Progenitor cell of endocrine pancreas (in vitro differentiated cells): ENCODE measurements around the gene DSCAML1. TPM values are rescaled to one million over a fixed set of nuclear protein-coding genes. Genes with fewer than 3 reads are reported as not detected.
A peak's percentile ranks its signal among the peaks of the same experiment; 100 is the strongest.
"Not testable (repeated sequence)": the region's sequence is repeated elsewhere in the genome, so short reads cannot be mapped to it uniquely, and the experiment has no call there.

Experiments used
- DNase-seq: peaks from one replicate; pipeline ENCODE4 v3.0.0; 2021; ENCODE audit warnings: low spot score; ENCODE audit not compliant: unreplicated experiment
- H3K27ac Mint-ChIP-seq: 2 replicates; pipeline ENCODE4 v1.8.0; 2021; ENCODE audit warnings: mild to moderate bottlenecking, moderate library complexity, mixed read lengths
- H3K27me3 Mint-ChIP-seq: 2 replicates; pipeline ENCODE4 v1.8.0; 2021; ENCODE audit warnings: mixed read lengths
- H3K36me3 Mint-ChIP-seq: 2 replicates; pipeline ENCODE4 v1.8.0; 2022; ENCODE audit warnings: mixed read lengths; ENCODE audit not compliant: insufficient read depth
- H3K4me1 Mint-ChIP-seq: 2 replicates; pipeline ENCODE4 v1.8.0; 2021; ENCODE audit warnings: low read depth, mixed read lengths
- H3K4me3 Mint-ChIP-seq: 2 replicates; pipeline ENCODE4 v1.8.0; 2021; ENCODE audit warnings: low read depth, mild to moderate bottlenecking, moderate library complexity, mixed read lengths
- H3K9me3 Mint-ChIP-seq: 2 replicates; pipeline ENCODE4 v1.8.0; 2021; ENCODE audit warnings: low read depth, mixed read lengths
- CTCF ChIP-seq: fragments of 200-600 bp; sonication (generic); IDR thresholded peaks from one replicate; pipeline ENCODE4 v1.5.0; 2021; ENCODE audit warnings: antibody characterized with exemption, mild to moderate bottlenecking; ENCODE audit not compliant: unreplicated experiment
- total RNA-seq: library from RNA; stranded (reverse); gene quantifications from 2 replicates; pipeline ENCODE4 v1.2.1, GENCODE V29; 2021

The DSCAML1 gene
- total RNA-seq, 1 donor from 2014 or later, result 2.7 TPM

GRCh38 chr11:117768506-117768905 lies 28.5 kb downstream of the DSCAML1 start:
- Mint-ChIP-seq H3K36me3 (no peaks in the 10 kb centered on the region), H3K4me1 (peaks cover 3% of the 10 kb centered on the region), H3K27ac (no peak overlapping the region), H3K27me3 (peaks cover 33% of the 10 kb centered on the region), H3K4me3 (no peak overlapping the region), H3K9me3 (no peaks in the 10 kb centered on the region)
- TF ChIP-seq CTCF, result no peak
- no peak for DNase-seq

GRCh38 chr11:117767071-117767470 lies 29.9 kb downstream of the DSCAML1 start:
- H3K27ac Mint-ChIP-seq, result no peak overlapping the region
- no peak for TF ChIP-seq CTCF
- no peaks in the 10 kb centered on the region for H3K36me3 Mint-ChIP-seq
- H3K4me3 Mint-ChIP-seq, result no peak overlapping the region
- no peaks in the 10 kb centered on the region for H3K9me3 Mint-ChIP-seq
- peaks cover 3% of the 10 kb centered on the region for H3K4me1 Mint-ChIP-seq
- DNase-seq, result no peak
- peaks cover 34% of the 10 kb centered on the region for H3K27me3 Mint-ChIP-seq

GRCh38 chr11:117766576-117766975 lies 30.4 kb downstream of the DSCAML1 start:
- no peak overlapping the region for H3K27ac Mint-ChIP-seq
- no peak for DNase-seq
- no peak overlapping the region for H3K4me3 Mint-ChIP-seq
- H3K9me3 Mint-ChIP-seq, result no peaks in the 10 kb centered on the region
- H3K4me1 Mint-ChIP-seq, result peaks cover 3% of the 10 kb centered on the region
- no peaks in the 10 kb centered on the region for H3K36me3 Mint-ChIP-seq
- peaks cover 34% of the 10 kb centered on the region for H3K27me3 Mint-ChIP-seq
- no peak for TF ChIP-seq CTCF

- H3K27me3 Mint-ChIP-seq, result peaks cover 34% of the 10 kb centered on the region
- TF ChIP-seq CTCF, result no peak
- no peak overlapping the region for H3K27ac Mint-ChIP-seq
- H3K9me3 Mint-ChIP-seq, result no peaks in the 10 kb centered on the region
- peaks cover 3% of the 10 kb centered on the region for H3K4me1 Mint-ChIP-seq
- no peak overlapping the region for H3K4me3 Mint-ChIP-seq
- no peaks in the 10 kb centered on the region for H3K36me3 Mint-ChIP-seq
- DNase-seq, result no peak
Measured at GRCh38 chr11:117766026-117766425, 31.0 kb downstream of the DSCAML1 start.

GRCh38 chr11:117765068-117765467 lies 31.9 kb downstream of the DSCAML1 start:
- DNase-seq, result no peak
- H3K27me3 Mint-ChIP-seq, result peaks cover 36% of the 10 kb centered on the region
- no peak overlapping the region for H3K27ac Mint-ChIP-seq
- H3K4me3 Mint-ChIP-seq, result no peak overlapping the region
- TF ChIP-seq CTCF, result no peak
- no peaks in the 10 kb centered on the region for H3K9me3 Mint-ChIP-seq
- H3K4me1 Mint-ChIP-seq, result peaks cover 3% of the 10 kb centered on the region
- H3K36me3 Mint-ChIP-seq, result no peaks in the 10 kb centered on the region

- not testable (repeated sequence) for H3K36me3 Mint-ChIP-seq, H3K9me3 Mint-ChIP-seq, H3K4me3 Mint-ChIP-seq, DNase-seq
- Mint-ChIP-seq H3K27me3 (peaks cover 39% of the 10 kb centered on the region), H3K4me1 (peaks cover 11% of the 10 kb centered on the region), H3K27ac (peak overlapping the region; percentile 43)
Measured at GRCh38 chr11:117763465-117763864, 33.6 kb downstream of the DSCAML1 start.
